Dermis blood vessel endothelial cell (primary cell): ENCODE data around the gene SULT4A1. TPM values are rescaled to one million over a fixed set of nuclear protein-coding genes. Genes with fewer than 3 reads are reported as not detected.

Source experiments
- DNase-seq: peaks from one replicate; pipeline ENCODE4 v3.0.0; 2010
- total RNA-seq: library from RNA; depleted of rRNA; stranded (reverse); fragments of >200 nt; gene quantifications from 2 replicates; pipeline ENCODE4 v1.2.3, GENCODE V29; 2014

Gene SULT4A1
- total RNA-seq, 1 donor from 2014 or later: not detected

DNA sequence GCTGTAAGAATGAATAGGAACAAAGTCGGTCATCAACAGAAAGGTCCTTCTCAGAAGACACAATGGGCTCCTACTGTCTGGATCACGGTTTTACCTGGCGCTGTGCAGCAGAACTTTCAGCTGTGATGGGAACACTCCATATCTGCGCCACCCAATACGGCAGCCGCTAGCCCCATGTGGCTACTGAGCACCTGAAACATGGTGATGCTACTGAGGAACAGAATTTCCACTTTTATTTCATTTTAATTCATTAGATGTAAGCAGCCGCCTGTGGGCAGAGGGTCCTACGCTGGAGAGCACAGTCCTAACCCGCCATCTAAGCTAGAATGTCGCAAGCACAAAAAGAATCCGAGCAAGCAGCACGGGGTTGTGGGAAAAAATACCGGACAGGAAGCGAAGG lies 2.7 kb downstream of the SULT4A1 start:
- DNase-seq: no peak

DNA sequence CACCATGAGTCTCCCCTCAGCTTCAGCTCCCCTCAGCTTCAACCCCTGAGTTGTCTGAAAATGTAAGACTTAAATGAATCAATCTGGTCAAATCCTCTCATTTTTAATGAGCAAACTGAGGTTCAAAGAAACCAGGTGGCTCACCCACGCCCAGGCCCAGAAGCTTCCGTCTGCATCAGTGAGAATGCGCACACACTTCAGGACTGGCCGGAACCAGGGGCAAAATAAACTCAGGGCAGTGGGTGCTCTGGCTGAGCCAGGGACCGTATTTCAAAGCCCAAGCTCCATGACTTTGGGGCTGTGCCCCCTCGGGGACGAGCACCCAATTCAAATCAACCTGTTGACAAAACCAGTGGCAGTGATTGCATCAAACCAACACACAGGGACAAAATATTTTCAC lies 3.1 kb downstream of the SULT4A1 start:
- DNase-seq: no peak

DNA sequence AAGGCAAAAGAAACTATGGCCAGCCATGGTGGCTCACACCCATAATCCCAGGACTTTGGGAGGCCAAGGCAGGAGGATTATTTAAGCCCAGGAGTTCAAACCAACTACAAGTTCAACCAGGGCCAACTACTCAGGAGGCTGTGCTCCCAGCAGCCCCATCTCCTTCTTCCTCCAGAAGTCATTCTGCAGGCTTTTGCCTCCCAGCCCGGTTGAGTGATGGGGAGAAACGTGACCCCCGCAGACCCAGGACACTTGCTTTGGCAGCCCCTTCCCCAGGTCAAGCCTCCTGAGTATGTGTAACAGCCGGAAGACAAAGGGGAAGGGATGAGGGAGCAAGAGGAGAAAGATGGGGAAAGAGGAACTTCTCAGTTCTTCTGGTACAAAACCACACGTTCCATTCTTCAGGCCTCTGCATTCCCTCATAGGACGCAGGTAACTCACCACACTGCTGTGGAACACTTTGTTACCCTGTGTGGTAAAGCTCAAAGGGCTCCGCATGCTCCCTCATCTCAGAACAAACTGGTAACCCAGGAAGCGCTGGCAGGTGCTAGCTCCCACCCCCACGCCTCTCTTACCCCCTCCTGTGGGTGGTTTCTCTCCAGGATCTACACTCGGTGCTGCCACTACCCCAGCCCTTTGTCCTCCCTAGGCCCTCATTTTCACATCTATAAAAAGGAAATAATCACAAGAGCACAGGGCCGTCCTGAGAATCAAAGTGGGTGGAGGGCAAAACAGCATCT lies 4.0 kb downstream of the SULT4A1 start:
- no peak for DNase-seq

DNA sequence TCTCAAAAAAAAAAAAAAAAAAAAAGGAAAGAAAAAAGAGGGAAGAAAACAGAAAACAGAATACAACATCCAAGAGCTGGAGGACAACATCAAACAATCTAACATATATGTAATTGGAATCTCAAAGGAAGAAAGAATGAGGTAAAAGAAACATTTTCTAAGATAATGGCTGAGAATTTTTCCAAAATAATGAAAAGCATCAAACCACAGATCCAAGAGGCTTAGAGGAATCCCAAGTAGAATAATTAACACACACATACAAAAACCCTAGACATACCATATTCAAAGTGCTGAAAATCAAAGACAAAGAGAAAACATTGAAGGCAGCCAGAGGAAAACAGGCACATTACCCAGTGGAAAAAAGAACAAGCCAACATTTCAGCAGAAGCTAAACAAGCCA lies 4.9 kb downstream of the SULT4A1 start:
- DNase-seq: no peak

DNA sequence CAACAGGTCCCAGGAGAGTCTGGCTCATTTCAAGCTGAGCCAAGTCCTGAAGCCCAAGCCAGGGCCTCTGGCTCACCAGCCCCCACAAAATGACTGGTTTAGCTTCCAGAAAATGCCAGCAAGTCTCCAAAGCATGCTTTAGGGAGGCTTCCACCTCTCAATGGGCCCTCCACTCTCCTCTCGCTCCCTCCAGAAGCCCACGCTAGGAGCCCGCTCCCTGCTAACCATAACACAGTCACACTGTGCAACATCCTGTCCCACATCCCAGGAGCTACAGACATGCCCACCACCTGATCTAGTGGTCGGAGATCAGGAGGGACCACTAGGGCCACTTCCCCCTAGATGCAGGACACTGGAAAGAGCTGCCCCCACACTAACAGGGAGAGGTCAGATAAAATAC lies 6.9 kb downstream of the SULT4A1 start:
- DNase-seq: no peak

DNA sequence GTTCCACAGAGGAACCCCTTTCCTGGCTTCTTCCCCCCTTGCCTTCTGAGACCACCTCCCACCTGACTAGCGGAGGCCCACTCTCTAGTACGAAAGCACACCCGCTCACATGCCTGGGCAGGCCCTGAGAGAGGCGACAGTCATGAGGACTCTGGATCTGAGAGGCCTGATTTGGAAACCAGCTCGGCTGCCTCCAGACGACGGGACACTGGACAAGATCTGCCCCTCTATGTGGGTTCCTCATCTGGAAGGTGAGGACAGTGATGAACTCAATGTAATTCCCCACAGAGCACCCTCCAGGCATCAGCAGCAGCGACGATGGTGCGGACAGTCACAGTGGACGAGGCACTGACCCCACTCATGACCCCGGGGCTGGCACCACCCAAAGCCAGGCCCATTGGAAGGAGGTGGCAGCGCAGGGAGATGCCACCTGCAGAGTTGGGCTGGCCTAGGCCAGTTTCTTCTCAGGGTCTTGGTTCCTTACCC lies 7.5 kb downstream of the SULT4A1 start:
- no peak for DNase-seq

DNA sequence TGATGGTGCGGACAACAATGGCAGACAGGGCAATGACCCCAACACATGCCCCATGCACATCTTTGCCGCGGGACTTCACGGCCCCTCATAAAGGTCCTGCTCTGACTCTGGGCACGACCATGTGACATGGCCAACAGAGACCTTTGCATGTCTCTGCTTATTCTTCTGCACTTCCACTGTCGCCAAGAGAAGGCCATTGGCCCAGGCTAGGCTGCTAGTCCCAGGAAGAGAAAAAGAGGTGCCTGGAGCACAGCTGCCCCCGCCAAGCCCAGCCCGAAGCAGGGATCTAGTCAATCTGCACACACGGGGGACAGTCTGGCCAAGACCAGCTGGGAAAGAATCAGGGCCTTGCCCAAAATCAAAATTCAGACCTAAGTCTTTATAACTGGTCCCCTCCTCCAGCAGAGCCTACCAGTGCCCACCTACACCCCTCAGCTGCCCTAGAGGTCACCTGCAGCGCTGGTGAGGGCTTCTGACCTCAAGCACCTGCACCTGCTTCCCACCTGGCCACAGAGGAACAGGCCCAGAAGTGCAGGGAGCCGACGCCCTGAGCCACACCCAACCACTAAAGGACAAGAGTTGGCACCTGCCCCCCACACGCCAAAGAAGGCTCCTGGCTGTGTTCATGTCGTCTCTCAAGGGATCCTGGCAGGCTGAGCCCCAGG lies 8.1 kb downstream of the SULT4A1 start:
- DNase-seq: no peak

DNA sequence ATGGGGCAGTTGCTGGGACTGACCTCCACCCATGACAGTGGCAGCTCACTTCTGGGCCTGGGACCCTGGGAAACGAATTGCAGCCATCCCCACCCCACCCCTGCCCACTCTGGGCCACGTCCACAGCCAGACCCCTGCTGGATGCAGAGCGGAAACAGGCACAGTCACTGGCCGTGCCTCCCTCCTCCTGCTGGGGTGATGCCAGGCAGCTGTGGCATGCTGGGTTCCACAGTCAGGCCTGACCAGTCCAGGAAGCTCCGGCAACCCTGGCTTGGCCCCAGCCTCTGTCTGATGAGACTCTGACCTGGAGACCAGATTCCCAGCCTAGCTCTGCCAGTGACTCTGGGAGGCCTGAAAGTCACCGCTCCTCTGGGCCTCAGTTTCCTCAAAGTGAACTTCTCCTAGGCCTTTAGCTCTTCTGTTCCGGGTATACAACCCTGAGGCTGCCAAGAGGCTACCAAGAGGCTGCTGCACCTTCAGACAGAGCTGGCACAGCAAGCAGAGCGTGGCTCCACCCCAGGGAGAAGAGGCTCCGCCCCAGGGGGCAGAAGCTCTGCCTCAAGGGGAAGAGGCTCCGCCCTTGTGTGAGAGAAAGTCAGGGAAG lies 8.9 kb downstream of the SULT4A1 start:
- no peak for DNase-seq

DNA sequence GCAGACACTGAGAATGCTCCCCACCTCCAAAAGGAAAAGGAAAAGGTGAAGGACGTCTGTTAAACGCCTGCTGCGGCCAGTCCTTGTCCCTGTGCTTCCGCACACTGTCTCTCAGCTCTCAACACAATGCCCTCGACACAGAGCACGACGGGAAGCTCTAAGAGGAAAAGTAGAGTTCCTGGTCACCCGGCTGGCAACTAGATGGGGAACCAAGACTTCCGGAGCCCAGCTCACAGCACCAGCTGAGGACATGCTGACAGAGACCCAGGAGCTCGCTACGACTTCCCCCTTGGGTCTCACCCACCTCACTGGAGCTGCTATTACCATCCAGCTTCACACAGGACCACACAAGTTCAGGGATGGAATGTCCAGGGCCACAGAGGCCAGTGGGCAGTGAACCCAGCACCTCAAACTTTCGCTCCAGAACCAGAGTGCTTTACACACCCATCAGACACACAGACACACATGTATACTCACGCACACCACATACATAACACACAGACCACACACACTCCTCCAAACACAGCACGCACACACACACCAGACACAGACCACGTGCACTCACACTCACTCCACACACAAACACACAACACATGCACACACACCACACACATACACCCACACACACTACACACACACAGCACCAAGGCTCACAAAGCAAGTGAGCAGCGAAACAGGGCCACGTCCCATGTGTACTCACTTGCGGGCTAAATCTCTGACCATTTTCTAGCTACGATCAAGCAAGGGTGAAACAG lies 9.6 kb downstream of the SULT4A1 start:
- no peak for DNase-seq

DNA sequence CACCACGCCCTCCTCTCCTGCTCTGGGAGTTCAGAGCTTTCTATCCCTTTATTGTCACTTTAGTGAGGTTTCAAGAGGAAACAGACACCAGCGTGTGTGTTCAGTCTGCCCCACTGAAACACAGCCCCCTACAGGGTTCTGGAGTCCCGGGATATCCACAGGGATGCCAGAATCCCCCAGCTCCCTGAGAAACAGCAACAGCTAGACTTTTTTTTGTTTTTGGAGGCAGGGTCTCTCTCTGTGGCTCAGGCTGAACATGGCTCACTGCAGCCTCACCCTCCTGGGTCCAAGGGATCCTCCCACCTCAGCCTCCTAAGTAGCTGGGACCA lies 10.4 kb downstream of the SULT4A1 start:
- DNase-seq: no peak

DNA sequence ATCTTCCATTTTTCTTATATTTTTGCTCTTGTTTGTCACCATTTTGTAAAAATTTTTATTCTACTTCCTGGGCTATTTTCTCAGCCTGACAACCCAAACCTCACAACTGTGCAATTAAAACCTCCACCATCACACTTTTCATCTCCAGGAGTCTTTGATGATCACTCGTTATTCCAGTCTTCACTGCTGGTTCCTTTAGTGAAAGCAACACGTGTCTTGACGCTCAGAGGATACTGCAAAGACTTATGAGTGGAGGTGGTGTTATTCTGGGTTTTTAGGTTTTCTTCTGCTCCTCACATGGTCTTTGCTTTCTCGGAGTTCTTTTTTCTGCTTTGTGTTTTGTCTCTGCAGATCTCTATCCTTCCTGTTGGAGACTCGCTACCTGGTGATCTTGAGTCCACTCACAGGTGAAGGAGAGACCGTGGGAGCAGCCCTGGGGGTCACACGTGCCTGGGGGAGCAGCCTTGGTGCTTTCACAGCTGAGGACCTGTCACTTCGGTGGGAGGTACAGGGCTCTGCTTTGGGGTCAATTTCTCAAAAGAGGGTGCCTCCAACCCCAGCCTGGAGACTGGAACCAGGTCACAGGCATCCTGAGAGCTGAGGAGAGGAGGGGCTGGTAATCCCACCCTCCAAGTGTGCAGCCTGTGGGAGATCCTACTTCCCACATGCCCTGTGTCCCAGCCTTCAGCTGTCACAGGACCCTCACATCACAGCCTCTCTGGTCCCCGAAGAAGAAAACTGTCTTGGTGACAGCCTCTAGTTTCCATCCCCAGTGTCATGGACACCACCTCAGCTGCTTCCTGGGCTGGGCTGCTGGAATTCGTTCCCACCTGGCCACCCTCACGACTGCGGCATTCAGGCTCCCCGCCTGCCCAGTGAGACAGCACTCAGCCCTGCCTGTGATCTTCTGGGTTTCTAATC lies 11.0 kb downstream of the SULT4A1 start:
- DNase-seq: no peak

DNA sequence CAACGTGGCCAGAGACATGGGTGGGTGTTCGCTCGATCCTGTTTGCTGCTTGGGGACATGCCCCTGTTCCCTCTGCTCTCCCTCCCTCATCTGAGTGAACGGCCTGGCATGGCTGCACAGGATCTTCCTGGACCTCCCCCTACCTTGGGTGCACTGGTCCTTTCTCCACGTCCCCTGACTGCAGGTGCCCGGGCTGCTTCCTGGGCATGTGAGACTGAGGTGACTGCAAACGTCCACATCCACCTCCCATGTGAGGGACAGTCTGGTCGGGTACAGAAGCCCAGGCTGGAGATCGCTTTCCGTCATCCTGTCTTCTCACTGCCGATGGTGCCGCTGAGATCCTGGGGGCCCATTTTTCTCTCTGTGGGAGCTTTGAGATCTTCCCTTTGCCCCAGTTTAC lies 11.8 kb downstream of the SULT4A1 start:
- no peak for DNase-seq

DNA sequence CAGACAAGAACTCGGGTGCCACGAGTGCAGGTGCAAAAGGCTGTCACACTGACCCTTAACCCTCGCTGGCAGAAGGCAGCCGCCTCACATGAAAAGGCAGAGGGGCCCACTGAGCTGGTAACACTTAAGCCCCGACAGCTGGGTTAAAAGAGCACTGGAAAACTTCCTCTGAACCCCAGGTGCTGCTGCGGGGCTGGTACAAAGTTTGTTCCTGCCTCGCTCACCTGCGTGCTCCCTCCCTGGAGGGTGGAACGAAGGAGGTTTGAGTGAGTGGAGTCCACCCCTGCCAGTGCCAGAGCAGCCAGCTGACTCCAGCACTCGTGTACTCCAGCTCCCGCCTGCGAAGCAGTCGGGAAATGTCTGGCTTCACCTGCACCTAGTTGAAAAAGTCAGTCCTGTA lies 12.6 kb downstream of the SULT4A1 start:
- DNase-seq: no peak

DNA sequence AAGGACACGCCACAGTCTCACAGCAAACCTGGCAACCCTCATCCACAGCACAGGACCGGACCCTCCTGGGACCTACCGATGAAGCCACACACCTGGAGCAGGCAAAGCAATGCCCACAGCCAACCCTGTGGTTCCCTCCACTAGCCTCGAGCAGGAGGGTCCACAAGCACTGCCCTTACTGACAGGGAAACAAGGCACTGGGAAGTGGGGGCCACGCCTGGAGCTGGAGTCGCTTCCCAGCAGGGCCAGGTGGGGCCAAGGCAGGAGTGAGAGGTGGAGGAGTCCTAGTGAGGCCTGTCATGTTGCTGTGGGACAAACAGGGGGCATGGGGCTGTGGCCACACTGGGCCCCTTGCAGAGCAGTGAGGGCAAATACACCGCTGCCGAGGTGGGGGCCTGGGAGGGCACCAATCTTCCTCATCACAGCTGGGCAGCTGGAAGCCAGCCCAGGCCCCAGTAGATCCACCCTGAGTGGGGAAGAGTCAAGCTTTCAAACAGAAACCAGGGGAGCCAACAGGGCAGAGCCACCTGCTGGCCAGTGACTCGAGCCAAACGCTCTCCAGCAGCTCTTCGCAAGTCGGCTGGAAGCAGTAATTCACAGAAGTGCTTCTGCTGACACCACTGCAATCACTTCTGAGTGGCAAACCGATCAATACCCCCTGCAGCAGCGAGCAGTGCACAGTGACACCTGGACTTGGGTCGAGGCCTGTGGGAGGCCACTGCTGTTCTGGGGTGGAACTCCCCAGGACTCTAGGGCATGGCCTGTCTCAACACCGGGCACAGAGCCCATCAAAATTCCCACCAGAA lies 13.7 kb downstream of the SULT4A1 start:
- DNase-seq: peak; percentile 43

DNA sequence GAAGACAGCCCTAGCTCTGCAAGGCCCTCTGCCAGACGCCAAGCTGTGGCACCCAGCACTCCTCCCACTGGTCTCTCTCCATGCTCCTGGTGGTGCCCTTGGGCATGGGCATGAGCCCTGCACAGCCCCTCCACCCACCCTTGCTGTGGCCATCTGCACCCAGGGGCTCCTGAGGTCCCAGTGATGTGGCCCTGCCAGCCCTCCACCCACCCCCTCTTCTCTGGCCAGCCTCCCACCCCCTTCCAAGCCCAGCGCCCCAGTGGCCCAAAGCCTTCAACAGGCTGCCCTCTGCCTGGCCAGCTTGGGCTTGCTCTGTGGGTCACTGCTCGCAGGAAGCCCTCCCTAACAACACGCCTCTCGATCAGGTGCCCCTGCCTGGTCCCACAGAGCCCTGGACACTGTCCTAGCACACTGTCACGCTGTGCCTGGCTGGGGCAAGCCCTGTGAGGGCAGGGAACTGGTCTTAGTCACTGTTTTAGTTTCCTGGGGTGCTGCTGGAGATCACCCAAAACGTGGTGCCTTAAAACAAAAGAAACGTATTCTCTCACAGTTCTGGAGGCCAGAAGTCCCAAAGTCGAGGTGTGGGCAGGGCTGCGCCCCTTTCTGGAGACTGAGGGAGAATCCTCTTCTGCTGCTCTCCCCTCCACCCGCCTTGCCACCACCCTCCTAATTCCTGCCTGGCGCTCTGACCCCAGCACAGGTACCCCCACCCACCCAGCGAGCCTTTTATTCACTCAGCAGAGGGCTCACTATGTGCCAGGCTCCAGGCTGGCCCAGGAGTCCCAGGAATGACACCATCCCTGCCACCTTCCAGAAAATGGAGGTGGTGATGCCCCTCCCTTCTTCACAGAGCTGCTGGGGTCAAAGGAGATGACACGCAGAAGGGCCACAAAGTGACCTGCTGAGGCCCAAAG lies 14.7 kb downstream of the SULT4A1 start:
- no peak for DNase-seq

DNA sequence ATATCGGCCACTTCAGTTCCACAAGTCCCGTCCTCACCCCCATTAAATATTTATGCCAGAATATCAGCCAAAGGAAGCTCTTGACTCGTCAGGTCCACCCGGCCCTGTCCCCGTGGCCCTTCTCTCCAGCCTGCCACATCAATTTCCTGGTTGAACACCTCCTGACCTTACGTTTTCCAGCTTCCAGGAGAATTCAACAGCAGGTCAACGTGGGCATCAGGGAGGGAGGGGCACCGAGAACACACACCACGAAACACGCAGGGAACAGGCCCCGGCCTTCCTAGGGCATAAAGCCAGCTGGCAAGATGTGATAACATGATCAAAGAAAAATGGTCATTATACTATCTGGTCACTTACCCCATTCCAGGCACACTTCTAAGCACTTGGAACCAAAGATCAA lies 15.3 kb downstream of the SULT4A1 start:
- DNase-seq: no peak

DNA sequence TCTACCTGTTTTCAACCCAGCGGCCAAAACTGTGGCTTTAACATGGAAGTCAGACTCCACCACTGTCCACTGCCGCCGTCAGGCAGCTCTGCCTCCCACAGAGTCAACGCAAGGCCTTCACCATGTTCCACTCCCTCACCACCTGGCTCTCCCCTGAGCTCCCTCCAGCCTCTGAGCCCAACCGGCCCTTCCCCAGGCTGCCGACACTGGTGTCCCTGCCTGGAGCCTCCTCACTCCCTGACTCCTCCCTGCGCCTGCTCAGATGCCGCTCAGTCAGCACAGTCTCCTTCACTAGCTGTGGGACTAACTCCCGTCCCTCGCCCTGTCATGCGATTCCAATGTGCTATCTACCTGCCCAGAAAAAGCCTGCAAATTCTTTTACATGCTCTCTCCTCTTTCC lies 16.3 kb downstream of the SULT4A1 start:
- DNase-seq: no peak

DNA sequence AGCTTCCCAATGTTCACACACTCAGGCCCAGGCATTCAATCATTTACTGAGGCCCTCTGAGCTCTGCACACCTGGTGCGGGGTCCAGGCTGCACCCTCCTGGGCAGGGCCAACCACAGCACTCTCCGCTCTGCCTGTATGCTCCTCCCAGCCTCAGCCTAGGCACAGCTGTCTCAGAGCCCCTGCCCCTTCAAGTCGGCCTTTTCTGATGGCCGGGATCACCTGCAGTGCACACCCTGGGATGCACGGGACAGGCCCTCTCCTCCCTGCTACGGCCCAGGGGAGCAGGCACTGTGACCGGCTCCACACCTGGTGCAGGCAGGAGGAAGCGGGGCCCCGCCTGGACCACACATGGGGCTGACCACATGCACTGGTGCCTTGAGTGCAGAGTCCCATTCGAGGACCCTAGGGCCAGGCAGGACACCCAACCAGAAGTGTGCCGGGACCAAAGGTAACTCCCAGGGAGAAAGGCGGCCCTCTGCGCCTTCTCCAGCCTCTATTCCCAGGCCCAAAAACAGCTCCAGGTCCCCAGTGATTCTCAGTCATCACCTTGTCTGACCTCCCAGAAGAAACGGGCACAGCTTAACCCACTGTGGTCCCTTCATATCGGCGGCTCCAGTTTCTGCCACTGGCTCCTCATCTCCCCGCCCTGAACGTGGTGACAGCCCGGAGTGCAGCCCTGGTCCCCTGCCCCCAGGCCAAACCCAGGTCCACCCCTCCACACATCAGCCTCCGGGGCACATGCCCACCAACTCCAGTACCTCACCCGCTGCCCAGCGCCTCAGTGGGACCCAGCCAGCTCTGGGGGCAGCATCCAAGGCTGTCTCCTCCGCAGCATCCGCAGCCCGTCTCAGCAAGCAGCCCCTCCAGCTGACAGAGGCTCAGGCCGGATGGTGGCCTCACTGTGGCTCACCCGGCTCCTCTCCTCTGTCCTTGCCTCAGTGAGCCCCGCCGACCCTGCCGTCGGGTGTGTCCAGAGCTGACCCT lies 17.5 kb downstream of the SULT4A1 start:
- no peak for DNase-seq
